Stomach smooth muscle (tissue), 2 donors: ENCODE data around the gene PIK3R5.
"Not testable (repeated sequence)": the region's sequence is repeated elsewhere in the genome, so short reads cannot be mapped to it uniquely, and the experiment has no call there.

ENCODE experiments used
- H3K27ac ChIP-seq: one replicate; pipeline ENCODE4 v1.7.0; 2013; ENCODE audit warnings: mild to moderate bottlenecking, low read length, inconsistent platforms
- H3K27me3 ChIP-seq, 2 donors: one replicate each; pipeline ENCODE4 v1.7.0; 2013; ENCODE audit warnings: low read length in 2 of 2; ENCODE audit not compliant: insufficient read depth in 2 of 2, control insufficient read depth in 1 of 2
- H3K36me3 ChIP-seq, 2 donors: one replicate each; pipeline ENCODE4 v1.7.0; 2013; ENCODE audit warnings: low read length in 2 of 2; ENCODE audit not compliant: control insufficient read depth in 2 of 2, insufficient read depth in 2 of 2
- H3K4me1 ChIP-seq: one replicate; pipeline ENCODE4 v1.7.0; 2013; ENCODE audit warnings: low read length; ENCODE audit not compliant: control insufficient read depth, insufficient read depth
- H3K4me3 ChIP-seq, 2 donors: one replicate each; pipeline ENCODE4 v1.7.0; 2013; ENCODE audit warnings: low read length in 2 of 2
- H3K9ac ChIP-seq, 2 donors: one replicate each; pipeline ENCODE4 v1.7.0; 2013; ENCODE audit warnings: low read length in 2 of 2, mild to moderate bottlenecking in 1 of 2
- H3K9me3 ChIP-seq, 2 donors: one replicate each; pipeline ENCODE4 v1.7.0; 2013; ENCODE audit warnings: low read length in 2 of 2; ENCODE audit not compliant: control insufficient read depth in 2 of 2
- donor health status: healthy.
- donor health status: Pancreatic carcinoma.

Gene PIK3R5

DNA sequence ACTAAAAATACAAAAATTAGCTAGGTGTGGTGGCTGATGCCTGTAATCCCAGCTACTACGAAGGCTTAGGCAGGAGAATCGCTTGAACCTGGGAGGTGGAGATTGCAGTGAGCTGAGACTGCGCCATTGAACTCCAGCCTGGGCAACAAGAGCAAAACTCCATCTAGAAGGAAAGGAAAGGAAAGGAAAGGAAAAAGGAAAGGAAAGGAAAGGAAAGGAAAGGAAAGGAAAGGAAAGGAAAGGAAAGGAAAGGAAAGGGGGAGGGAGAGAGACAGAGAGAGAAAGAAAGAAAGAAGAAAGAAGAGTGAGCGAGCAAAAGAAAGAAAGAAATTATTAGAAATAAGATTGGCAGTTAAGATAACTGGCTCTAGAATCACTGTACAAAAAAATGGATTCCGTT lies 18.7 kb upstream of the PIK3R5 start:
- H3K4me1 ChIP-seq, H3K4me3 ChIP-seq, H3K9ac ChIP-seq, H3K36me3 ChIP-seq, H3K9me3 ChIP-seq, H3K27me3 ChIP-seq, H3K27ac ChIP-seq: not testable (repeated sequence)

DNA sequence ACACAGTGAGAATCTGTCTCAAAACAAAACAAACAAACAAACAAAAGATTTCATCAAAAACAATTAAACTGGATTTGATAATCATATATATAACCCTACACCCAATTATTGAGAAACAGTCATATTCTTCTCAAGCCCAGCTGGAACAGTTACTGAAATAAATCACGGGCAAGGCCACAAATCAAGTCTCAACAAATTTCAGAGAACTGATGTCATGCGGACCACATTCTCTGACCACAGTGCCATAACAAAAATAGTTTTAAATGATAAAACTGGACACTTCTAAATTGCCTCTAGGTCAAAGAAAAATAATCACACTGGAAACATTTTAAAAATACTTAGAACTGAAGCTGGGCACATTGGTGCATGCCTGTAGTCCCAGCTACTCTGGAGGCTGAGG lies 15.9 kb upstream of the PIK3R5 start:
- Histone ChIP-seq H3K27me3 (no peaks in the 10 kb centered on the region), H3K9ac (no peak overlapping the region), H3K27ac (no peak overlapping the region), H3K4me3 (no peak overlapping the region), H3K36me3 (no peaks in the 10 kb centered on the region), H3K9me3 (peaks cover 0 to 2% of the 10 kb centered on the region in 2 donors), H3K4me1 (no peaks in the 10 kb centered on the region)

DNA sequence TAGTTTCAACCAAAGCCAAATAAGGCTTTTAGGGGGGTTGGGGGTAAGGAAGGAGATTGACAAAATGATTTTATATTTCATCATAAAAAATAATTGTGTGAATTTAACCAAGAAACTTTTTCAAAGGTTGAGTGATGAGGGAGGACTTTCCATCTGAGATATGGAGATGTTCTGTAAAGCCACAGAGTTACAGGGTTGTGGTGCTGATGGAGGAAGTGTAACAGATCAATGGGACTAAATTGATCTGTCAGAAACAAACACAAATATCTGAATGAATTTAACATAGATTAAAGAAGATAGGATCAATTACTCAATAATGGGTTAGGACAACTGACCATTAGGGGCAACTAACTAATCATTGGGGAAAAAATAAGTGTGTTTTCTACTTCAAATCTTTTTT lies 14.2 kb upstream of the PIK3R5 start:
- Histone ChIP-seq H3K27ac (no peak overlapping the region), H3K4me1 (no peaks in the 10 kb centered on the region), H3K36me3 (no peaks in the 10 kb centered on the region), H3K4me3 (no peak overlapping the region), H3K27me3 (no peaks in the 10 kb centered on the region), H3K9me3 (no peaks in the 10 kb centered on the region), H3K9ac (no peak overlapping the region)

DNA sequence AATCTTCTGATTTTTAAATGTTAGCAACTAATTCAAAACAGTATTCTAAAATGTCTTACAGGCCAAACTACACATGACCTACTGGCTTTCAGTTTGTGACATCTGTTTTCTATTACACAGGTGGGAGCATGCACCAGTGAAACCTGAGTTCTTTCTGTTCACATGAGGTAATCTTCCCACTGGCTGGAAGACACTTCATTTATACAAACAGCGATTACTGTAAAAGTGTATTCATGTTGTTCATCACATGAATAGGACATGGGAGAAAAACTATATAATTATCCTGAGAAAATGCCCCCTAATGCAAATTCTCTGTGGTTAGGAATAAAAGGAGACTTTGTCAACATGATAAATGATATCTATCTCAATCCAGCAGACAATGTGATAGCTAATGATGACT lies 11.1 kb upstream of the PIK3R5 start:
- H3K4me3 ChIP-seq: no peak overlapping the region
- no peak overlapping the region for H3K27ac ChIP-seq
- H3K9me3 ChIP-seq: no peaks in the 10 kb centered on the region
- H3K4me1 ChIP-seq: no peaks in the 10 kb centered on the region
- no peaks in the 10 kb centered on the region for H3K27me3 ChIP-seq
- H3K9ac ChIP-seq: no peak overlapping the region
- no peaks in the 10 kb centered on the region for H3K36me3 ChIP-seq

DNA sequence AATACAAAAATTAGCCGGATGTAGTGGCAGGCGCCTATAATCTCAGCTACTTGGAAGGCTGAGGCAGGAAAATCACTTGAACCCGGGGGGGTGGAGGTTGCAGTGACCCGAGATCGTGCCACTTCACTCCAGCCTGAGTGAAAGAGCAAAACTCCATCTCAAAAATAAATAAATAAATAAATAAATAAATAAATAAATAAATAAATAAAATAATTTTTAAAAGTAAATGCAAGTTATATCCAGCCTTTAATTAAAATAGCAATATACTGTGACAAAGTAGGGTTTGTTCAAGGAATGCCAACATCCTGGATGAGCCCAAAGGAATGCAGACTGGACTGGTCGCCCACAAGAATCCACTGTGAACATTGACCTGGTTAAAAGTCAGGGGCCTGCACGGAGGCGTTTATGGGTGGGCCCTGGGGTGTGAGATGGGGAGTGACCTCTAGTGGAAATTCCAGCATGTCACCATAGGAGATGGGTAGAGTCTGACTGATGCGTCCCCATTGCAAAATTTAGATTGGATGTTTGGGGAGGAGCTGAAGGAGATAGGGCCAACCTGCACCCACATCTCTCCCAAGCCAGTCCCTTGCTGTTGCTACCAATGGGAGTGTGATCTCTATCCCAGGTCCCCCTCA lies 9.7 kb upstream of the PIK3R5 start:
- no peak overlapping the region for H3K4me3 ChIP-seq
- H3K27me3 ChIP-seq: no peaks in the 10 kb centered on the region
- no peak overlapping the region for H3K9ac ChIP-seq
- H3K27ac ChIP-seq: no peak overlapping the region
- H3K36me3 ChIP-seq: no peaks in the 10 kb centered on the region
- no peaks in the 10 kb centered on the region for H3K4me1 ChIP-seq
- H3K9me3 ChIP-seq: no peaks in the 10 kb centered on the region

DNA sequence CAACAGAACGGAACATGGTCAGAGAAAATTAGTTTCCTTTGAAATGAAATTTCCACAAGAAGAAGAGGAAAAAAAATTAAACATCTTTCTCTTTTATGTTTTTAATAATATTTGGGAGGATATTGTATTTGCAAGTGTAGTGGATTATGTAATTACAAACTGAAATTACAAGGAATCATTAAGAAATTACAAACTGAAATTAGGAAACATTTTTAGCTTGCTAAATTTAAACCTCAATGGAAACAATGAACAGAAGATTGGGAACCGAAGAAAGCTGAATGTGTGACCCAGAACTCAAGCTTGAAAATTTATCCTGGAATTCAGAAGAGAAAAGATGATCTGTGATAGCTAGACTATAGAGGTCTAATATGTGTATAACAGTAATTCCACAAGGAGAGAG lies 4.4 kb upstream of the PIK3R5 start:
- Histone ChIP-seq H3K27me3 (peaks cover 10 to 17% of the 10 kb centered on the region in 2 donors), H3K27ac (no peak overlapping the region), H3K4me3 (no peak overlapping the region), H3K36me3 (no peaks in the 10 kb centered on the region), H3K9ac (no peak overlapping the region), H3K9me3 (peaks cover 0 to 6% of the 10 kb centered on the region in 2 donors), H3K4me1 (no peaks in the 10 kb centered on the region)

DNA sequence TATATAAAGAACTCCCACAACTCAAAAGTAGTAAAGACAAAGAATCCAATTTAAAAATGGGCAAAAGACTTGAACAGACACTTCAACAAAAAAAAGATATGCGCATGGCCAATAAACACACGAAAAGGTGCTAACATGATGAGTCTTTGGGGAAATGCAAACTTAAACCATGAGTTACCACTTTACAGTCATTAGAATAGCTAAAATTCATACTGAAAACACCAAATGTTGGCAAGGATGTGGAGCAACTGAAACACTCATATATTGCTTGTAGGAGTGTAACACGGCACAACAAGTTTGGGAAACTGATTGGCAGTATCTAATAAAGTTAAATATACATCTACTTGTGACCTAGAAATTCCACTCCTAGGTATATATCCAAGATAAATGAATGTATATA lies 3.0 kb upstream of the PIK3R5 start:
- no peaks in the 10 kb centered on the region for H3K4me1 ChIP-seq
- H3K9me3 ChIP-seq: peaks cover 0 to 6% of the 10 kb centered on the region in 2 donors
- no peaks in the 10 kb centered on the region for H3K36me3 ChIP-seq
- H3K27ac ChIP-seq: no peak overlapping the region
- H3K9ac ChIP-seq: no peak overlapping the region
- H3K4me3 ChIP-seq: no peak overlapping the region
- peaks cover 14 to 26% of the 10 kb centered on the region in 2 donors for H3K27me3 ChIP-seq

DNA sequence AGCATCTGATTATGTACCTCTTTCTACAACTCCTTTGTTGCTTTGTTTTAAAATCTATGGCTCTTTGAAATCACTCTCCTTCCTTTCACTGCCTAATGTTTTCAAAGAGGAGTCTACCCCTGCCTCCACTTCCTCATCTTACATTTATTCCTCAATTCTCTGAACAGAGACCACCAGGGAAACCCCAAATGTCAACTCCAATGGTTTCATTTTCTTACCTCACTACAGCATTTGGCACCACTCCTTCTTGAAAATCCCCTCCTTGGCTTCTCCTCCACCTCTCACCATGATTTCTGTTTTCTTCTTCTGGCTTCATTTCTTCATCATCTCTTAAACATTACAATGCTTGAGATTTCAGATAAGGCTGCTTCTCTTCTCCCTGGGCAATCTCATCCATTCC lies 2.4 kb upstream of the PIK3R5 start:
- H3K9ac ChIP-seq: no peak overlapping the region
- H3K27me3 ChIP-seq: peaks cover 14 to 26% of the 10 kb centered on the region in 2 donors
- no peak overlapping the region for H3K27ac ChIP-seq
- no peak overlapping the region for H3K4me3 ChIP-seq
- H3K9me3 ChIP-seq: peaks cover 0 to 6% of the 10 kb centered on the region in 2 donors
- no peaks in the 10 kb centered on the region for H3K4me1 ChIP-seq
- no peaks in the 10 kb centered on the region for H3K36me3 ChIP-seq

DNA sequence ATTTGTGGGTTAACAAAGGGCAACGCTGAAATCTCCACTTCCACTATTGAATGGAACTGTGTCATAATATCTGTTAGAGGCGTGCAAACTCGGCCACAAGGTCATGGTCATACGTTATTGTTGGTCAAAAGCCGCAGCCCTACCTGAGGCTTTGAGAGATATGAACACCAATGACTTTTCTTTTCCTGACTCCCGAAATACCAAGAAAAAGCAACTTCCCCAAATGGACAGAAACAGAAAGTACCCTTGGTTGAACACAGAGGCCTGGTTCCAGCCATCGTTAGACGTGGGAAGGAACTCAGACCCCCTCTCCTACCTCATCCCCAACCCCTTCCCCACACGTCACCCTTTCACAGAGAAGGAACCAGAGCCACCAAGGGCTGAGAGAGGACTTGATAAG lies 1.4 kb upstream of the PIK3R5 start:
- no peak overlapping the region for H3K27ac ChIP-seq
- peaks cover 0 to 6% of the 10 kb centered on the region in 2 donors for H3K9me3 ChIP-seq
- H3K36me3 ChIP-seq: no peaks in the 10 kb centered on the region
- no peak overlapping the region for H3K4me3 ChIP-seq
- H3K27me3 ChIP-seq: peaks cover 14 to 26% of the 10 kb centered on the region in 2 donors
- H3K9ac ChIP-seq: no peak overlapping the region
- H3K4me1 ChIP-seq: no peaks in the 10 kb centered on the region

DNA sequence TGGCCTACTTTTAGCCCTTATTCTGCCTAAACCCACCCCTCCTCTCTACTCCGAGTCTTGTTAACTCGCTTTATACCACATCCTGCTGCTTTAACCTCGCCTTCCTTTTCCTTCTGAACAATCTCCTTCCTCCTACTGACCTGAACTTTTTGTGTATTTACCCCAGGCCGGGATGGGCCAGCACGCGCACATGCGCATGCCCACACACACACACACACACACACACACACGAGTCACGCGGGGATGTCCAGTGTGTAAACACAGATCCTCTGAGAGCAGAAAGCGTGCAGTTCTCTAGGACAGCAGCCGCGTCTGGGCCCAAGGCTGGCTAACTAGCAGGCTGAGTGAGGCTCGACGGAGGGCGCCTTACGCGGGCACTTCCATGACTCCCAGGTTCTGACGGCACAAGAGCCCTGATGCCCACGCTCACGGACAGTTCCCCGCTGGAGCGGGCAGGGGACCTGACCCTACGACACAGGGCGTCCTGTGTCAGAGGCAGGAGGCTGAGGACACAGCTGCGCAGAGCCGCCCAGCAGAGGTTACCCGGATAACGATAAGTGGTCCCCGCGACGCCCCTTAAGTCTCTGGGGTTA lies 610 bp downstream of the PIK3R5 start:
- H3K4me1 ChIP-seq: no peaks in the 10 kb centered on the region
- H3K4me3 ChIP-seq: peak overlapping the region; percentile 12 to 61
- peaks cover 0 to 6% of the 10 kb centered on the region in 2 donors for H3K9me3 ChIP-seq
- peaks cover 14 to 26% of the 10 kb centered on the region in 2 donors for H3K27me3 ChIP-seq
- H3K27ac ChIP-seq: no peak overlapping the region
- no peak overlapping the region for H3K9ac ChIP-seq
- H3K36me3 ChIP-seq: no peaks in the 10 kb centered on the region

DNA sequence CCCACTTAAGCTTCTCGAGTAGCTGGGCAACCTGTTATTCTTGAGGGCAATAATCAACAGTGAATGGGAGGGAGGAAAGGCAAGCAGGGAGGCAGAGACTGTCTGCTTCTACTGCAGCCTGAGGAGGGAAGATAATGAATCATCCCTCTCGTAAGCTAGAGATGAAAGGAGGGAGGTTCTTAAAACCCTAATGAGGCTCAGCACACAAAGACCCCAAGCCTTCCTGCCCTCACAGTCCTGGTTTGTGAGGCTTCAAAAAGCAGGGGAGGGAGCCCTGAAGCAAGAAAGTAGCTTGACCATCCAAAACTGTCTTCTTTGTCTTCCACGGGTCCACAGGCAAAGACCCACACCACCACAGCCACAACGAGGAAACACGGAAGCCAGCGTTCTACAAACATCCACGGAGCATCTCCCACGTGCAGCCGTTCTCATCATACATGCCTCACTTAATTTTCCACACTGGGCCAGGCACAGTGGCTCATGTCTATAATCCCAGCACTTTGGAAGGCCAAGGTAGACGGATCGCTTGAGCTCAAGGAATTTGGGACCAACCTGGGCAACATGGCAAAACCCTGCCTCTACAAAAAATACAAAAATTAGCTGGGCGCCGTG lies 1.8 kb downstream of the PIK3R5 start:
- H3K27me3 ChIP-seq: peaks cover 14 to 28% of the 10 kb centered on the region in 2 donors

More for the DNA sequence above, 1.8 kb downstream of the PIK3R5 start:
- Histone ChIP-seq H3K9me3 (peaks cover 0 to 6% of the 10 kb centered on the region in 2 donors), H3K4me1 (no peaks in the 10 kb centered on the region), H3K36me3 (no peaks in the 10 kb centered on the region), H3K9ac (no peak overlapping the region), H3K27ac (no peak overlapping the region), H3K4me3 (no peak overlapping the region)
